ENCODE data around the gene NR6A1.

GRCh38 chr9:124739360-124739759 lies 31.8 kb downstream of the NR6A1 start:
- TF ChIP-seq CTCF (IDR thresholded peaks at IDR 0.05), result no peak
- TF ChIP-seq POLR2A (IDR thresholded peaks at IDR 0.05), result no peak
- TF ChIP-seq EP300 (IDR thresholded peaks at IDR 0.05), result no peak

All from ovary (tissue), 3 donors.